Stimulated activated CD4-positive, alpha-beta T cell treated with anti-CD3 and anti-CD28 coated beads, Interleukin-4, amount 100 ng/mL, for 48 hours (primary cell): ENCODE measurements around the gene PTPN21.
A peak's percentile ranks its signal among the peaks of the same experiment; 100 is the strongest.

Experiments used
- DNase-seq, 2 donors: peaks; one replicate each; pipeline ENCODE4 v3.0.0-alpha.2; 2020; ENCODE audit warnings: low read depth in 2 of 2

PTPN21 gene

DNA sequence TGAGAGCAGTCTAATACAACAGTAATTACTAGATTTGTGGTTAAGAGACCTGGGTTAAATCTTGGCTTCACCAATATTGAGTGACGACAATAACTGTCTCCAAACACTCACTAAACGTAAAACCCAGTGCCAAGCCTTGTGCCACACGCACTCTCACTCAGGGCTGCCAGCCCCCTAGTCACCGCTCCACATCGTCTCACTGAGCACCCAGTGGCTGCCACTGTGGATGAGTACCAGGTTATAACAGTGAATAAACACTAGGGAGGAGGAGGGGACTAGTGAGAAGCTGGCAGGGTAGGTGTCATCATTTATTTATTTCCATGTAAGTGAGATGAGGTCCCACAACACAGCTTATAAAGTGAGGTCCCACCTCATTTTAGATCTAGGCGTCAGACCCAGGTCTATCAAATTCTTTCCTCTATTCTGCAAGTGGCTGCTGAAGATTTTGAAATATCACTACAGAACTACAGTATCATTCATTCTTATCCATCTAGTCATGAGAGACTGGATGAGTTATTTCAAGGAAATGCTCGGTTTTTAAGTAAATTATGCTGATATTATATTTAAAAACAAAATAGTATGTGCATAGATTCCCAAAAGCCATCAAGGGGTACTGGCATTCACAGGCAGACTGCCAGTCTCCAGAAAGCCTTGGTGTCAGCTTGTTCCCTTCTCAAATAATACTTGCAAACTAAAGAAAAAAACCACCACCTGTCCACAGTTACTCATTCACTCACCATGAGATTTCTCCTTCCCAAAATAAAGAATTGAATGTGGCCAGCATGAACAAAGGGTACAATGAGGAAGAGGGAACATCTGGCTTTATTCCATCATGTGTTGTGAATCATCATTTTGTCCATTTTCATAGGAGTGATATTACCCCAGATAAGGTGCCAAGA lies 84.0 kb downstream of the PTPN21 start:
- no peak for DNase-seq

DNA sequence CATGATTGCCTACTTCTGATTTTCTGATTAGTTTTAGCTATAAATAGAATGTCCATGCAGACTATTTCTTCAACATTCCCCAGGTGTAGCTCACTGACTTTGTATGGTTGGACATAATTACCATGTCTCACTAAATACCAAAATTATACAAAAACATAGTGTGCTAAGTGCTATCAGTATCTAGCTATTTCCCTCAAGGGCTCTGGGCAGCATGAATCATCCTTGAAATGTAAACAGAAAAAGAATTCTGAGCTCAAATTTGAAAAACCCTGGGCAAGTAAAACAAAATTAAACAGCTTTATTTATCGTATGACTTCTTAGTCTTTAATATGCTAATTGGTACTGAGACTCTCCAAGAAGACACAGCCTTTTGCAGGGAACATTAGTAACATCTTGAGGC lies 86.4 kb downstream of the PTPN21 start:
- no peak for DNase-seq

- DNase-seq, result peak in 1 of 2 donors; percentile 2
Measured at GRCh38 chr14:88463318-88463717, 91.5 kb downstream of the PTPN21 start.

DNA sequence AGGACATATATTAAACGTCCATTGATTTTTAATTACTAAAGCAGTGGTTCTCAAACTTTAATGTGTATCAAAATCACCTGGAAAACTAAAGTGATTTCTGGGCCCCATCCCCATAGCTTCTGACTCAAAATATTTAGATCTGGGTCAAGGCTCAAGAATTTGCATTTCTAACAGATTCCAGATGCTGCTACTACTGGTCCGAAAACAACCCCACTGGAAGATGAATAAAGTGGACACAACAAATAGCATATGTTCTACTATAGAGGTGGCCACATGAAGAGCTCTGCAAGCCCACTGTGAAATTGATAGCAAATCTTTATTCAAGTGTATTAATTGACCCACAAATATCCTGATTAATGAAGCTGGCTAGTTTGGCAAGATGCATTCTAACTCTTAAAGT lies 99.9 kb downstream of the PTPN21 start:
- DNase-seq, result no peak

DNA sequence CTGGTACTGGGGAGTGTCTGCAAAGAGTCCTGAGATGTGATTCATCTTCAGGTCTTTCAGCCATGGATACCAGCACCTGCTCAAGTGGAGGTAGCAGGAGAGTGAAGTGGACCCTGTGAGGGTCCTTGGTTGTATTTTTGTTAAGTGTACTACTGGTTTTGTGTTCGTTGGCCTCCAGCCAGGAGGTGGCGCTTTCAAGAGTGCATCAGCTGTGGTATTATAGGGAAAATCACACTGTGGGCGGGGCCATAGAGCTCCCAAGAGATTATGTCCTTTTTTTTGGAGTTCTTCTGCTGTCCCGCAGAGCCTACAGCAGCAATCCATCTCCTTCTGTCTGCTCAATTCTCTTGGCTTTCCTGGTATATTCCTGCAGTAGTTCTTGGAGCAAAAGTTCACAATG lies 102.6 kb downstream of the PTPN21 start:
- no peak for DNase-seq

GRCh38 chr14:88439088-88439487 lies 115.7 kb downstream of the PTPN21 start:
- no peak for DNase-seq

GRCh38 chr14:88437658-88438057 lies 117.1 kb downstream of the PTPN21 start:
- DNase-seq, result no peak

- no peak for DNase-seq
Measured at GRCh38 chr14:88430976-88431375, 123.8 kb downstream of the PTPN21 start.

DNA sequence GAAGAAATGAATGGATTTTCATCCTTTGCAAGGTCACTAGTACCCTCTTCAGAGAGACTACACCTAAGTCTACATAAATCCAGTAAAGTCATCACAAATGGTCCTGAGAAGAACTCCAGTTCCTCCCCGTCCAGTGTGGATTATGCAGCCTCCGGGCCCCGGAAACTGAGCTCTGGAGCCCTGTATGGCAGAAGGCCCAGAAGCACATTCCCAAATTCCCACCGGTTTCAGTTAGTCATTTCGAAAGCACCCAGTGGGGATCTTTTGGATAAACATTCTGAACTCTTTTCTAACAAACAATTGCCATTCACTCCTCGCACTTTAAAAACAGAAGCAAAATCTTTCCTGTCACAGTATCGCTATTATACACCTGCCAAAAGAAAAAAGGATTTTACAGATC lies 128.5 kb downstream of the PTPN21 start:
- no peak for DNase-seq

DNA sequence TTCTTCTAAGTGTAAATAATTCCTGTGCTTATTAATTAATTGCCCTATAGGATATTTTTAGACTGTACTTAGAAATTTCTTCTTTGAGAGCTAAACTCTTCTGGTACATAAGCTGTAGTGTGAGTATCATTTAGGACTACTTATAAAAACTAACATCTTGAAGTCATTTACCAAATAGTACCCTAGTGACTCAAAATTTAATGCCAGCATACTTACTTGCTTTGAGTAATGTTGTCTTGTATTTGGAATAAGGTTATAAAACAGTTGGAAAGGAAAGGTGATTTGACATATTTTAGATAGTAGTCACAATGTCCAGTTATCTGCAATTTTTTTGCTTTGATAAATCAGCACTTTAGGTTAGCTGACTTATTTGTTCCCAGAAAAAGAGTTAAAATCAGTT lies 130.2 kb downstream of the PTPN21 start:
- DNase-seq, result no peak

DNA sequence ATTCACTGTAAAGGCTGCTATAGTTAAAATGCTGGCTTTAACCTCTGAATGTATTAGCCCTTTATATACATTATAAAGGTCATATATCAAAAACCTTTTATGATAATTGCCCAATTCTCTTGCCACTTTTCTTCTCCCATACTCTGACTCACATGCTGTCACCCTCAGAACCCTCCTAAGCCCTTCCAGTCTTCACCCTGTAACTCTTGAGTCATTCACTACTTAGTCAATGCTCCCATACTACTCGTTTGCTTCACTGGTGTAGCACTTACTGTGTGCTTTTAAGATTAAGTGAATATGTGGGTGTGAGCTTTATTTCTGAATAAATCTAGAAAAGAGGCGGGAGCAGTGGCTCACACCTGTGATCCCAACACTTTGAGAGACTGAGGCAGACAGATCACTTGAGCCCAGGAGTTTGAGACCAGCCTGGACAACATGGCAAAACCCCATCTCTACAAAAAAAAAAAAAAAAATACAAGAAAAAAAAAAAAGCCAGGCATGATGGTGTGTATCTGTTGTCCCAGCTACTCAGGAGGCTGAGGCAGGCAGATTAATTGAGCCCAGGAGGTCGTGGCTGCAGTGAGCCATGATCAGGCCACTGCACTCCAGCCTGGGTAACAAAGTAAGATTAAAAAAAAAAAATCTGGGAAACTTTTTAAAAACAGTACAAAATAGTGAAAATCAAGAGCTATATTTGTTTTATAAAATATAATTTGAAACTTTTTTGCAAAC lies 131.7 kb downstream of the PTPN21 start:
- DNase-seq, result no peak

DNA sequence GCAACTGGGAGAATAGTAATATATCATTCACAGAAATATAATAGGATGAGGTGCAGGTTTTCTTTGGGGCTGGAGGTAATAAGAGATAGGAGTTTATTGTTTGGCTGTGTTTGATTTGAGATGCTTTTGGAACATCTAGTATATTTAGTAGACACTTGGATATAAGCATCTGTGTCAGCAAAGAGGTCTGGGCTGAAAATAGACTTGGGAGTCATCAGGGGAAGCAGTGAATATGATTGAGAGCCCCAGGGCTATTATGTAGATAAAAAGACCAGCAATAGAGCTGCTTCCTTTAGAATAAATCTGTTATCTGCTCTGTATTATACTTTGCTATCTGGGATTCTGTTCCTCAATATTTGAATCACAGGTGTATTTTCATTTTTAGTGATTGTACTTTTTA lies 132.8 kb downstream of the PTPN21 start:
- DNase-seq, result no peak

- no peak for DNase-seq
Measured at GRCh38 chr14:88421286-88421685, 133.5 kb downstream of the PTPN21 start.

DNA sequence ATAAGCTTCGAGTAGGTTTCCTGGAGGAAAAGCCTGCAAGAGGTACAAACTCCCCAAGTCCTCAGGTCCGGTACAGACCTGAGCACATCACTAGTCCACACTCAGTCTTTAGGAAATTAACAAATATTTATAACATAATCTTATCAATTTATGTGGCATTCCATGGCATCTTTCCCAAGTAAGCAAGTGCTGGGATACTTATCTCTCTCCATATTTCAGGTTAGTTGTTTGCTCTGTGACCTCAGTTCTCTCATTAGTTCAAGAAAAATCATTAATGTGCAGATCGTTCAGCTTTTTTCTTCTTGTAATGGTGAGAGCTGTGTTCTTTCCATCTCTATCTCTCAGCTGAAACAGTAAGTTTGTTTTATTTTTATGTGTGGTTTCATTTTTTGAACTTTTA lies 134.6 kb downstream of the PTPN21 start:
- no peak for DNase-seq

DNA sequence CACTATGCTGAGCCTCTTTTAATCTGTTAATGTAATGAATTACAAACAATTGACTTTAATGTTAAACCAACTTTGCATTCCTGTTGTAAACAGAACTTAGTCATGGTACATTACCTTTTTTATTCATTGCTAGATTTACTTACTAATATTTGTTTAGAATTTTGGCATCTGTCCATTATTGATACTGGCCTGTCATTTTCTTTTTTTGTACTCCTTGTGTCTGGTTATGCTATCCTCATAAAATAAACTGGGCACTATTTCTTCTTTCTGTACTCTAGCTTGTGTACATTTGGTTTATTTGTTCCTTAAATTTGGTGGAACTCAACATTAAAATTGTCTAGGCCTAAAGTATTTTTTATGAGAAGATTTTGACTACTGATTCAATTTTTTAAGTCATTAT lies 137.2 kb downstream of the PTPN21 start:
- DNase-seq, result no peak
